VCaP (cell line): ENCODE data around the gene PIEZO1.
A peak's percentile ranks its signal among the peaks of the same experiment; 100 is the strongest.

Experiments
- H3K27ac ChIP-seq: fragments of 450-650 bp; 2 replicates; pipeline ENCODE4 v1.5.1; 2017
- CTCF ChIP-seq: fragments of 450-650 bp; conservative IDR thresholded peaks from 2 replicates; pipeline ENCODE4 v1.5.1; 2017; ENCODE audit warnings: mild to moderate bottlenecking, moderate library complexity

PIEZO1 gene

GRCh38 chr16:88785106-88785924 lies at the start of gene PIEZO1:
Gene PIEZO1, minus strand, starts transcription at chr16:88785220. Its CDS starts 256 bp downstream, at chr16:88784964.
- peak; percentile 64 for TF ChIP-seq CTCF
- H3K27ac ChIP-seq = peak within 1 kb of the TSS; percentile 72

GRCh38 chr16:88834670-88835069 lies 49.6 kb upstream of the PIEZO1 start:
- TF ChIP-seq CTCF = no peak
- no peak overlapping the region for H3K27ac ChIP-seq

- no peak for TF ChIP-seq CTCF
- H3K27ac ChIP-seq = no peak overlapping the region
These were observed 48.1 kb upstream of the PIEZO1 start for GRCh38 chr16:88833086-88833485.

- TF ChIP-seq CTCF = no peak
- no peak overlapping the region for H3K27ac ChIP-seq
These were observed 46.8 kb upstream of the PIEZO1 start for GRCh38 chr16:88831838-88832237.

- no peak overlapping the region for H3K27ac ChIP-seq
- TF ChIP-seq CTCF = no peak
These were observed 45.8 kb upstream of the PIEZO1 start for GRCh38 chr16:88830783-88831182.

- no peak overlapping the region for H3K27ac ChIP-seq
- TF ChIP-seq CTCF = no peak
These were observed 45.2 kb upstream of the PIEZO1 start for GRCh38 chr16:88830258-88830657.

- no peak for TF ChIP-seq CTCF
- H3K27ac ChIP-seq = no peak overlapping the region
These were observed 43.7 kb upstream of the PIEZO1 start for GRCh38 chr16:88828711-88829110.
